Osteoblast (primary cell): Measurements from ENCODE around the gene TCF7L2. TPM values are rescaled to one million over a fixed set of nuclear protein-coding genes. Genes with fewer than 3 reads are reported as not detected.

ENCODE experiments used
- DNase-seq: peaks from one replicate; pipeline ENCODE4 v3.0.0; 2011; ENCODE audit warnings: low spot score, mixed read lengths; ENCODE audit not compliant: insufficient read length; ENCODE audit errors: missing footprints
- H2AFZ ChIP-seq: 2 replicates; pipeline ENCODE4 v1.6.0; 2011; ENCODE audit warnings: mild to moderate bottlenecking, low read length
- H3K27ac ChIP-seq: 2 replicates; pipeline ENCODE4 v1.5.1; 2011; ENCODE audit warnings: mild to moderate bottlenecking, low read depth, low read length, moderate library complexity
- H3K27me3 ChIP-seq: 2 replicates; pipeline ENCODE4 v1.6.0; 2012; ENCODE audit warnings: mild to moderate bottlenecking, control low read depth, inconsistent platforms, low read length, moderate library complexity; ENCODE audit not compliant: insufficient read depth
- H3K36me3 ChIP-seq: 2 replicates; pipeline ENCODE4 v1.5.1; 2011; ENCODE audit warnings: mild to moderate bottlenecking, low read length, control low read depth, moderate library complexity; ENCODE audit not compliant: insufficient read depth
- H3K4me1 ChIP-seq: 2 replicates; pipeline ENCODE4 v1.5.1; 2011; ENCODE audit warnings: mild to moderate bottlenecking, low read length, control low read depth, moderate library complexity; ENCODE audit not compliant: insufficient read depth
- H3K4me2 ChIP-seq: 2 replicates; pipeline ENCODE4 v1.6.0; 2011; ENCODE audit warnings: mild to moderate bottlenecking, low read length; ENCODE audit not compliant: insufficient read depth
- H3K4me3 ChIP-seq: fragments of 200-600 bp; sonication (generic); 3 replicates; pipeline ENCODE4 v1.5.1; 2012; ENCODE audit warnings: mild to moderate bottlenecking, low read length, inconsistent platforms; ENCODE audit not compliant: insufficient read depth
- H3K79me2 ChIP-seq: 2 replicates; pipeline ENCODE4 v1.6.0; 2012; ENCODE audit warnings: mild to moderate bottlenecking, low read length, control low read depth, inconsistent platforms; ENCODE audit not compliant: insufficient read depth
- H3K9me3 ChIP-seq: 2 replicates; pipeline ENCODE4 v1.5.1; 2011; ENCODE audit warnings: low read depth, low read length, control low read depth
- H4K20me1 ChIP-seq: 2 replicates; pipeline ENCODE4 v1.6.0; 2012; ENCODE audit warnings: mild to moderate bottlenecking, low read length, control low read depth; ENCODE audit not compliant: insufficient read depth
- total RNA-seq: library from RNA; depleted of rRNA; stranded (reverse); fragments of >200 nt; gene quantifications from 2 replicates; pipeline ENCODE4 v1.2.3, GENCODE V29; 2012
- TF ChIP-seq, protein P1 (sequence below): IDR thresholded peaks from 2 replicates; pipeline ENCODE4 v1.5.1; 2011; ENCODE audit warnings: mild to moderate bottlenecking, low read depth, low read length, moderate library complexity; ENCODE audit errors: extremely low read depth

Gene TCF7L2
- total RNA-seq, 1 donor = 9.0 TPM

DNA sequence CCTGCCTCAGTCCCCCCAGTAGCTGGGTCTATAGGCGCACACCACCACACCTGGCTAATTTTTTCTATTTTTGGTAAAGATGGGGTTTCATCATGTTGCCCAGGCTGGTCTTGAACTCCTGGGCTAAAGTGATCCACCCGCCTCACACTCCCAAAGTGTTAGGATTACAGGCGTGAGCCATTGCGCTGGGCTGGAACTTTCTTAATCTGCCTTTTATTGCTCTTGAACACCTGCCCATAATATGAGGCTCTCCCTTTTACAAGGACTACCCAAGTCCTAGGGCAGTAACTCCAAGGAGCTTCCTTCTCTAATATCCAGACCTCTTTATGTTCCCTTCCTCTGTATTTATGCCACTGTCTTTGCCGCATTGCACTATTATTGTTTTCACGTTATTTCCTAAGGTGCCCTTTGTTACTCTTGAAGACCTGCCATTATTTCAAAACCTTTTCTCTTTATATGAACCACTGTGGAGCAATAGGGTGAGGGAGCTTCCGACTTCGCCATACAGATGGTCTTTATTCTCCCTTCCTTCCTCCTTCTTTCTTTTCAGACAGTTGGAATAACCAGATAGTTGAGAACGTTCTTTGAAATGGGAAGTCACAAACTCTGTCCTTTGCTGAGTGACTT, 36.3 kb upstream of the TCF7L2 start:
- no peak overlapping the region for H2AFZ ChIP-seq
- TF ChIP-seq, protein P1, sequence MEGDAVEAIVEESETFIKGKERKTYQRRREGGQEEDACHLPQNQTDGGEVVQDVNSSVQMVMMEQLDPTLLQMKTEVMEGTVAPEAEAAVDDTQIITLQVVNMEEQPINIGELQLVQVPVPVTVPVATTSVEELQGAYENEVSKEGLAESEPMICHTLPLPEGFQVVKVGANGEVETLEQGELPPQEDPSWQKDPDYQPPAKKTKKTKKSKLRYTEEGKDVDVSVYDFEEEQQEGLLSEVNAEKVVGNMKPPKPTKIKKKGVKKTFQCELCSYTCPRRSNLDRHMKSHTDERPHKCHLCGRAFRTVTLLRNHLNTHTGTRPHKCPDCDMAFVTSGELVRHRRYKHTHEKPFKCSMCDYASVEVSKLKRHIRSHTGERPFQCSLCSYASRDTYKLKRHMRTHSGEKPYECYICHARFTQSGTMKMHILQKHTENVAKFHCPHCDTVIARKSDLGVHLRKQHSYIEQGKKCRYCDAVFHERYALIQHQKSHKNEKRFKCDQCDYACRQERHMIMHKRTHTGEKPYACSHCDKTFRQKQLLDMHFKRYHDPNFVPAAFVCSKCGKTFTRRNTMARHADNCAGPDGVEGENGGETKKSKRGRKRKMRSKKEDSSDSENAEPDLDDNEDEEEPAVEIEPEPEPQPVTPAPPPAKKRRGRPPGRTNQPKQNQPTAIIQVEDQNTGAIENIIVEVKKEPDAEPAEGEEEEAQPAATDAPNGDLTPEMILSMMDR = no peak
- H3K79me2 ChIP-seq = no peaks in the 10 kb centered on the region
- no peak overlapping the region for H3K4me3 ChIP-seq
- no peaks in the 10 kb centered on the region for H3K9me3 ChIP-seq
- no peak for DNase-seq
- no peak overlapping the region for H3K4me2 ChIP-seq
- no peaks in the 10 kb centered on the region for H3K27me3 ChIP-seq
- H3K4me1 ChIP-seq = peaks cover 16% of the 10 kb centered on the region
- H3K27ac ChIP-seq = no peak overlapping the region
- no peaks in the 10 kb centered on the region for H3K36me3 ChIP-seq
- H4K20me1 ChIP-seq = no peaks in the 10 kb centered on the region

DNA sequence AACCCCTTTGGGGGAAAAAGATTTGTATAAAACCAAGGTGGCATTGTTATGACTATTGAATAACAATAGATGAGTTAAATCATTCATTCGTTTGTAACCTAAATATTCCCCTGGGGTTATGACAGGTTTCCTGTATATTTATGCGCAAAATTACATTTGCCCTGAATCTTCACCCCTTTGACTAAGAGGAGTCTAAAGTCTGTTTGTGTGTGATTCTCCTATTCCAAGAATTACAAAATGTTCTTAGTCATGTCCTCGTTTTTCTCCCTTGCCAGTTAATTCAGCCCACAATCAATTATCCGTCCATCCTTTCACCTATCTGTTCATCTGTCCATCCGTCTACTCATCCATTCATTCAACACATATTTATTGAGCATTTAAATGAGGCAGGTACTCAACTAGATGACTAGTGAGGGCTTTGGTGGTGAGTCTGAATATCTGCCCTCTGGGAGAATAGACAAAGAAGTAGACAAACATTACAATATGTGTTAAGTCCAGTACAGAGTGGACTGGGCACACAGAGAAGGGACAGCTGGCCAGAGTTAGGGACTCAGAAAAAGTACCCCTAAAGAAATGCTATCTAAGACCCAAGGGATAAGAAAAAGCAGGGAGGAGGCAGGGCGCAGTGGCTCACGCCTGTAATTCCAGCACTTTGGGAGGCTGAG, 35.6 kb upstream of the TCF7L2 start:
- H2AFZ ChIP-seq = no peak overlapping the region
- no peak overlapping the region for H3K4me3 ChIP-seq
- peak; percentile 84 for DNase-seq
- H3K27ac ChIP-seq = no peak overlapping the region
- no peaks in the 10 kb centered on the region for H3K9me3 ChIP-seq
- TF ChIP-seq, protein P1 = no peak
- no peaks in the 10 kb centered on the region for H3K79me2 ChIP-seq
- no peak overlapping the region for H3K4me2 ChIP-seq
- H3K27me3 ChIP-seq = no peaks in the 10 kb centered on the region
- H3K4me1 ChIP-seq = peaks cover 18% of the 10 kb centered on the region
- no peaks in the 10 kb centered on the region for H4K20me1 ChIP-seq
- no peaks in the 10 kb centered on the region for H3K36me3 ChIP-seq

DNA sequence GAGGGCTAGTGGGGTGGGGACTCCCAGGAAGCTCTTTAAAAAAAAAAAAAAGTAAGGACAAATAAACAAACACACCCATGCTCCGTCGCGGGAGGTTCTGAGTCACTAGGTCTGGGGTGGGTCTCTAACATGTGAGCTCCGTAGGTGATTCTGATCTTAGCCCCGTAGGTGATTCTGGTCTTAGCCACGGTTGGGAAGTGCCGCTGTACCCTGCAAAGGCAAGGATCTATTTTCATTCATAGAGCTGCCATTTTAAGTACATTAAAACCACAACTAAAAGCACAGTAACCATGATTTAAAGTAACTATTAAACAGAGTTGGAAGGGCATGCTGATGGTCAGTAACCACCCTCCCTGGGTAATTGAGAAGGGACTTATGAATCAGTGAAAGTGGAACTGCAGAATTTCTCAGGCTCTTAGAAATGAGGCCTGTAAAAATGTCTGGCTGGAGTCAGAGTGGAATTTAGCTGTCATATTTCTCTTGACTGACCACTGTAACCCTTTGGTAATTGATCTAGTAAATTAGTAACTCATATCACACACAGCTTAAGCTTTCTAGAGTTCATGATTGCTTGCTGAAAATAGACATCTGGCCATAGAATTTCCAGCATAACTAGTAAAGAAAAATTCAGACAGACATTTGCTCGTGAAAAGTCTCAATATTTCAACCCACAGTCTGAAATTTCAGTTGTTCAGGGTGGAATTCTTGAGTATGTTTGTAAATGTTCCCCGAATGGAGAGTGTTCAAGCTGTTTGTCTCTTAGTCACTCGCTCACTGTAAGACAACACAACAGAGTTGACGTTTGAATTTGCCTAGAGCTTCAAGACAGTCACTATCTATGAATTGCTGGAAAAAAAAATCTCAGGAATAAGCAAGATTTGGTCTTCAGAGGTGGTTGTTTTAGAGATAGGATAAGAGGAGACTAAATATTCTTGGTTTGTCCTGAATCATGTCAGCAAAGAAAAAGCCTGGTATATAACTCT, 34.2 kb upstream of the TCF7L2 start:
- H3K4me2 ChIP-seq = peak overlapping the region; percentile 66
- peak overlapping the region; percentile 80 for H2AFZ ChIP-seq
- H3K4me1 ChIP-seq = peaks cover 20% of the 10 kb centered on the region
- TF ChIP-seq, protein P1 = no peak
- no peaks in the 10 kb centered on the region for H3K27me3 ChIP-seq
- H3K79me2 ChIP-seq = no peaks in the 10 kb centered on the region
- H3K36me3 ChIP-seq = no peaks in the 10 kb centered on the region
- no peak for DNase-seq
- H3K9me3 ChIP-seq = no peaks in the 10 kb centered on the region
- peak overlapping the region; percentile 36 for H3K4me3 ChIP-seq
- H3K27ac ChIP-seq = peak overlapping the region; percentile 33
- no peaks in the 10 kb centered on the region for H4K20me1 ChIP-seq
